SK-N-MC (cell line): ENCODE data around the gene NVL.
"Not testable (repeated sequence)": the region's sequence is repeated elsewhere in the genome, so short reads cannot be mapped to it uniquely, and the experiment has no call there.

ENCODE experiments used
- DNase-seq: peaks from one replicate; pipeline ENCODE4 v3.0.0-alpha.2; 2011; ENCODE audit warnings: low read depth, low spot score
- H3K27ac ChIP-seq: fragments of 200-600 bp; sonication (generic); 2 replicates; pipeline ENCODE4 v1.5.1; 2016; ENCODE audit warnings: mixed run types
- H3K36me3 ChIP-seq: fragments of 200-600 bp; sonication (generic); 2 replicates; pipeline ENCODE4 v1.6.1; 2017; ENCODE audit warnings: antibody characterized with exemption, low read length, mixed read lengths; ENCODE audit not compliant: insufficient read depth
- H3K4me3 ChIP-seq: fragments of 200-600 bp; sonication (generic); 2 replicates; pipeline ENCODE4 v1.5.1; 2016
- H3K9ac ChIP-seq: fragments of 200-600 bp; sonication (generic); 2 replicates; pipeline ENCODE4 v1.8.0; 2017; ENCODE audit warnings: mixed run types, mixed read lengths; ENCODE audit not compliant: insufficient read length
- H3K9me3 ChIP-seq: fragments of 200-600 bp; sonication (generic); 2 replicates; pipeline ENCODE4 v1.6.1; 2017; ENCODE audit warnings: low read depth, mild to moderate bottlenecking, antibody characterized with exemption, low read length, moderate library complexity, mixed read lengths
- EZH2 ChIP-seq: fragments of 200-600 bp; sonication (generic); IDR thresholded peaks from one replicate; pipeline ENCODE4 v1.6.1; 2017; ENCODE audit warnings: antibody characterized with exemption
- FOXP2 ChIP-seq: optimal IDR thresholded peaks from 2 replicates; pipeline ENCODE3; 2011; ENCODE audit warnings: mild to moderate bottlenecking, moderate library complexity; ENCODE audit not compliant: insufficient read depth; ENCODE audit errors: extremely low read length, control extremely low read depth
- POLR2AphosphoS5 ChIP-seq: IDR thresholded peaks from 2 replicates; pipeline ENCODE4 v1.6.1; 2012; ENCODE audit warnings: mild to moderate bottlenecking, low read depth, low read length, borderline replicate concordance

The NVL gene

DNA sequence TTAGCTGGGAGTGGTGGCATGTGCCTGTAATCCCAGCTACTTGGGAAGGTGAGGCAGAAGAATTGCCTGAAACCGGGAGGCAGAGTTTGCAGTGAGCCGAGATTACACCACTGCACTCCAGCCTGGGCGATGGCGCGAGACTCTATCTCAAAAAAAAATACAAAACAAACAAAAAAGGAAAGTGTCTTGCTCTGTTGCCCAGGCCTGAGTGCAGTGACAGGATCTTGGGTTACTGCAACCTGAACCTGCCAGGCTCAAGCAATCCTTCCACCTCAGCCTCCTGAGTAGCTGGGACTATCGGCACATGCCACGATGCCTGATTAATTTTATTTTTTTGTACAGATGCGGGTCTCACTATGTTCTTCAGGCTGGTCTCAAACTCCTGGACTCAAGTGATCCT, 113.6 kb downstream of the NVL start:
- no peak overlapping the region for H3K4me3 ChIP-seq
- H3K9ac ChIP-seq, result no peak overlapping the region
- DNase-seq, result no peak
- TF ChIP-seq EZH2, result no peak
- no peak for TF ChIP-seq FOXP2
- TF ChIP-seq POLR2AphosphoS5, result no peak
- H3K36me3 ChIP-seq, result no peaks in the 10 kb centered on the region
- H3K27ac ChIP-seq, result no peak overlapping the region
- H3K9me3 ChIP-seq, result no peaks in the 10 kb centered on the region

DNA sequence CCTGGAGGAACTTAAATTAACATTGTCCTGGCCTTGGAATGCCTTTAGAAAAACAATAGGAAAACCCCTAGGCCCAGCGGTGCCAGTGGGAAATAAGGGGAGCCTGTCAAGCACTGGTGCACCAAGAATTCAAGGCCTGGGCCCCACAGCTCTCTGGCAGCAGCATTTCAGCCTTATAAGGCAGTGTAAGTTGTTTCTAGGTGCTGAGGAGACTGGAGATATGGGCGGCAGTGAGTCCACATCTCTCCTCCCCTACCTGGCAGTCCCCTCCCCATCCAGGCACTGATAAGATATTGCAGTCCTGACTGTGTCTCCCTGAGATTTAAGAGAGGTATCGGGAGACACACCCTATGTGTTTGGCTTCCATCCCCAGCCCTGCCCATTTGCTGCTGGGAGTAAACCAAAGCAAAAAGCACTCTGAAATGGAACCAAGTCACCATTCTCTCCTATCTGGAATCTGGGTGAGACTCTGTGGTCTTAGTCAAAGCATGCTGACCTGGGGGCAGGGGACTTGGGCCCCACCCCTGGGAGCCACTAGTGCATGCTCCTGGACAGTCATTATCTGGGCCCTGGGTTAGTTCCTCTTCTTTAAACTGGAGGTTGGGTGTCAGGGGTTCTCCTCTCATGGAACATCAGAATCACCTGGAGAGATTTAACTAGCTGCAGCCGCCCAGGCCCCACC, 116.4 kb downstream of the NVL start:
- no peak overlapping the region for H3K9ac ChIP-seq

DNA sequence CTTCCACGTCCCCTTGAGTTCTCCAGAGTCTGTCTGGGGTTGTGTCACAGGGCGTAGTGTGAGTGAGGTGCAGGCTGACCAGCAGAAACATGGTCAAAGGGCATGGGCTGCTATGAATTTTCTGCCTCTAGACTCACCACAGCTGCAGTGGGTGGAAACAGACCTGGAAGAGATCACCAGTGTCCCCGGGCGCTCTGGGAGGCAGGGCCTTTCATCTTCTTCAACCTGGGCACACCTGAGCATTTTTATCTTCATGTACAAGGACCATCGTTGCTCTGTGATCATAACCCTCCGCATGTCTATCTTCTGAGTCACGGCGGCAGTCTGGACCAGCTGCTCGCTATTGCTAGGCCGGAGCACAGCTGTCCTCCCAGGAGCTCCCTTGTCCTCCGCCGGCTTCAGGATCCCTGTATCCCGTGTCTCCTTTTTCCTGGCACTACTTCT, 117.3 kb downstream of the NVL start:
- H3K9me3 ChIP-seq, result no peaks in the 10 kb centered on the region
- TF ChIP-seq POLR2AphosphoS5 (no peak), EZH2 (no peak), FOXP2 (no peak)
- H3K36me3 ChIP-seq, result no peaks in the 10 kb centered on the region
- DNase-seq, result no peak
- no peak overlapping the region for H3K9ac ChIP-seq
- H3K27ac ChIP-seq, result no peak overlapping the region
- H3K4me3 ChIP-seq, result no peak overlapping the region

More for the DNA sequence above, 116.4 kb downstream of the NVL start:
- Histone ChIP-seq H3K36me3 (no peaks in the 10 kb centered on the region), H3K27ac (no peak overlapping the region), H3K9me3 (no peaks in the 10 kb centered on the region), H3K4me3 (no peak overlapping the region)
- no peak for DNase-seq
- TF ChIP-seq EZH2 (no peak), FOXP2 (no peak), POLR2AphosphoS5 (no peak)

- Histone ChIP-seq H3K36me3 (no peaks in the 10 kb centered on the region), H3K27ac (no peak overlapping the region), H3K4me3 (no peak overlapping the region), H3K9me3 (no peaks in the 10 kb centered on the region), H3K9ac (no peak overlapping the region)
- no peak for DNase-seq
- TF ChIP-seq EZH2, result no peak
- no peak for TF ChIP-seq POLR2AphosphoS5
- TF ChIP-seq FOXP2, result no peak
Measured at GRCh38 chr1:224211206-224211962, 118.6 kb downstream of the NVL start.

GRCh38 chr1:224205931-224206538, 123.9 kb downstream of the NVL start:
- not testable (repeated sequence) for DNase-seq, H3K36me3 ChIP-seq, H3K9ac ChIP-seq, H3K9me3 ChIP-seq, H3K4me3 ChIP-seq, H3K27ac ChIP-seq

GRCh38 chr1:224205438-224205840, 124.5 kb downstream of the NVL start:
- no peaks in the 10 kb centered on the region for H3K36me3 ChIP-seq
- TF ChIP-seq FOXP2, result no peak
- no peak overlapping the region for H3K9ac ChIP-seq
- no peak overlapping the region for H3K4me3 ChIP-seq
- DNase-seq, result no peak
- H3K27ac ChIP-seq, result no peak overlapping the region
- no peaks in the 10 kb centered on the region for H3K9me3 ChIP-seq

GRCh38 chr1:224203243-224204016, 126.5 kb downstream of the NVL start:
- no peak for TF ChIP-seq EZH2
- TF ChIP-seq POLR2AphosphoS5, result no peak
- no peak for TF ChIP-seq FOXP2
- no peak overlapping the region for H3K9ac ChIP-seq
- H3K9me3 ChIP-seq, result no peaks in the 10 kb centered on the region
- H3K4me3 ChIP-seq, result no peak overlapping the region
- no peak overlapping the region for H3K27ac ChIP-seq
- no peak for DNase-seq
- no peaks in the 10 kb centered on the region for H3K36me3 ChIP-seq

DNA sequence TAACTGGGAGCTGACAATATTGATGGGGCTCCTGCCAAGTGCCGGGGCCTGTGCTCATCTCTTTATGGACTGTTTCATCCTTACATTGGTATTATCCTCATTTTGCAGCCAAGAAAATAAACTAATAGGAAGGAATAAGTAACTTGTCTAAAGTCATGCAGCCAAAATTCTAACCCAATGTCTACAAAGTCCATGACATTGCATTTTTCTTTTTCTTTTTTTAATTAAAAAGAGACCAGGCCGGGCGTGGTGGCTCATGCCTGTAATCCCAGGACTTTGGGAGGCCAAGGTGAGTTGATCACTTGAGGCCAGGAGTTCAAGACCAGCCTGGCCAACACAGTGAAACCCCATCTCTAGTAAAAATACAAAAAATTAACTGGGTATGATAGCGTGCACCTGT, 128.1 kb downstream of the NVL start:
- no peak for TF ChIP-seq POLR2AphosphoS5
- no peak for TF ChIP-seq EZH2
- no peak for TF ChIP-seq FOXP2
- Histone ChIP-seq H3K36me3 (no peaks in the 10 kb centered on the region), H3K4me3 (no peak overlapping the region), H3K9ac (no peak overlapping the region), H3K27ac (no peak overlapping the region), H3K9me3 (no peaks in the 10 kb centered on the region)
- no peak for DNase-seq
